Endothelial cell (in vitro differentiated cells): ENCODE data around the gene HEMGN. TPM values are rescaled to one million over a fixed set of nuclear protein-coding genes. Genes with fewer than 3 reads are reported as not detected.
A peak's percentile ranks its signal among the peaks of the same experiment; 100 is the strongest.

Experiments
- DNase-seq: peaks from one replicate; pipeline ENCODE4 v3.0.0; 2021; ENCODE audit warnings: low spot score
- H3K27ac Mint-ChIP-seq: one replicate; pipeline ENCODE4 v1.8.0; 2021; ENCODE audit warnings: mixed read lengths, inconsistent platforms; ENCODE audit not compliant: unreplicated experiment
- H3K27me3 Mint-ChIP-seq: one replicate; pipeline ENCODE4 v1.8.0; 2021; ENCODE audit warnings: mild to moderate bottlenecking, moderate library complexity, mixed read lengths, inconsistent platforms; ENCODE audit not compliant: unreplicated experiment
- H3K36me3 Mint-ChIP-seq: one replicate; pipeline ENCODE4 v1.8.0; 2021; ENCODE audit warnings: mild to moderate bottlenecking, low read depth, mixed read lengths, inconsistent platforms; ENCODE audit not compliant: unreplicated experiment
- H3K4me1 Mint-ChIP-seq: one replicate; pipeline ENCODE4 v1.8.0; 2021; ENCODE audit warnings: mild to moderate bottlenecking, mixed read lengths, inconsistent platforms; ENCODE audit not compliant: unreplicated experiment
- H3K4me3 Mint-ChIP-seq: one replicate; pipeline ENCODE4 v1.8.0; 2021; ENCODE audit warnings: mild to moderate bottlenecking, mixed read lengths, inconsistent platforms; ENCODE audit not compliant: unreplicated experiment
- H3K9me3 Mint-ChIP-seq: one replicate; pipeline ENCODE4 v1.8.0; 2021; ENCODE audit warnings: mixed read lengths, inconsistent platforms; ENCODE audit not compliant: unreplicated experiment
- CTCF ChIP-seq: fragments of 200-600 bp; sonication (generic); IDR thresholded peaks from one replicate; pipeline ENCODE4 v1.5.0; 2021; ENCODE audit warnings: antibody characterized with exemption; ENCODE audit not compliant: unreplicated experiment
- total RNA-seq: library from RNA; stranded (reverse); fragmentation: NEBNext Ultra II Directional; extraction: Animal tissue kit (Norgen Biotek cat#: 25700); gene quantifications from one replicate; pipeline ENCODE4 v1.2.1, GENCODE V29; 2021; ENCODE audit not compliant: unreplicated experiment

HEMGN gene
- total RNA-seq, 1 donor from 2014 or later, result 0.44 TPM

GRCh38 chr9:97910357-97910756, 27.6 kb downstream of the HEMGN start:
- Mint-ChIP-seq H3K9me3 (no peaks in the 10 kb centered on the region), H3K4me3 (peak overlapping the region; percentile 2), H3K27me3 (no peaks in the 10 kb centered on the region), H3K4me1 (peaks cover 10% of the 10 kb centered on the region), H3K36me3 (peaks cover 22% of the 10 kb centered on the region), H3K27ac (no peak overlapping the region)
- no peak for TF ChIP-seq CTCF
- DNase-seq, result no peak

DNA sequence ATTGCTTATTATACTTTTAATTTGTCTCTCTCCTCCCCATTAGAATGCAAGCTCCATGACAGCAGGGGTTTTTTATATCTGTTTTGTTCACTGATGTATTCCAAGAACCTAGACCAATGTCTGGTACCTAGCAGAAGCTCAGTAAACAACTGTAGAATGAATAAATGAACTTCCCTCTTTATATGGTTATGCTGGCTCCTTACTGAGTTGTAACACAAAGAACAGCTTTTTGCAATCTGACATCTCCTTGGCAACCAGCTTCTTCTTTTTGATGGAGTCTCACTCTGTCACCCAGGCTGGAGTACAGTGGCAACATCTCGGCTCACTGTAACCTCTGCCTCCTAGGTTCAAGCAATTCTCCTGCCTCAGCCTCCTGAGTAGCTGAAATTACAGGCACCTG, 29.3 kb downstream of the HEMGN start:
- Mint-ChIP-seq H3K36me3 (peaks cover 22% of the 10 kb centered on the region), H3K27ac (no peak overlapping the region), H3K4me1 (peaks cover 10% of the 10 kb centered on the region), H3K9me3 (no peaks in the 10 kb centered on the region), H3K4me3 (no peak overlapping the region), H3K27me3 (no peaks in the 10 kb centered on the region)
- TF ChIP-seq CTCF, result no peak
- DNase-seq, result no peak

DNA sequence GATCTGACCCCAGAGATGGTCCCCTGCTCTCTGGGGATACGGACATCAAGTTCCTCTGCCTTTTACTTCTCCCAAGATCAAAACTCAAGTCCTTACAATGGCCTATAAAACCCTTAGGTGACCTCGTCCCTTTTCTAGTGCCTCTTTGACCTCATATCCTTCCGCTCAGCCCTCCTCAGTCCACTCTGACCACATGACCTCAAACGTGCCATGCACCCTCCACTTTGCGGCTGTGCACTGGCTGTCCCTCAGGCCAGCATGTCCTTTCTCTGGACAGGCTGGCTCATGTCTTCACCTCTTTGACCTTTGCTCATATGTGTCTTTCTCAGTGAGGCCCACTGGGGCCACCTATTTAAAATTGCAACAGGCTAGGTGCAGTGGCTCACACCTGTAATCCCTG, 30.3 kb downstream of the HEMGN start:
- no peak for DNase-seq
- H3K9me3 Mint-ChIP-seq, result no peaks in the 10 kb centered on the region
- H3K36me3 Mint-ChIP-seq, result peaks cover 22% of the 10 kb centered on the region
- H3K27me3 Mint-ChIP-seq, result no peaks in the 10 kb centered on the region
- peak overlapping the region; percentile 40 for H3K4me3 Mint-ChIP-seq
- peaks cover 10% of the 10 kb centered on the region for H3K4me1 Mint-ChIP-seq
- H3K27ac Mint-ChIP-seq, result no peak overlapping the region
- TF ChIP-seq CTCF, result no peak

DNA sequence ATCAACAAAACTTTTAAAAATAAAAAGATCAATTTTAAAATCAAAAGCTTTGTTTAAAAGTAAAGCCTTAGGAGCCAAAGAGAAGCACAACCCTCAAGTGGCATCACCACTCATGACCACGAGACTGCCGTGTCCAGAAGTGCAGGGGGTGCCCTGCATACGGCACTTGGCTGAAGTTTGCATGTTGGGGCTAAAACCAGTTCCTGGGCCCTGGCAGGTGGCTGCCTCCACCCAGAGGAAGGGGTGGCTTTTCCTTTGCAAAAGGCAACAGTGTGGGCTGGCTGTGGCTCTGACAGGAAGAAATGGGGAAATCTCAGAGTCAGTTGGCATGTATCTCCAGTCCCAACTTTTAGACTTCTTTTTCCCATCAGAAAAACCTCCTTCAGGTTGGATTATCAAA, 30.9 kb downstream of the HEMGN start:
- no peak for DNase-seq
- peaks cover 10% of the 10 kb centered on the region for H3K4me1 Mint-ChIP-seq
- no peaks in the 10 kb centered on the region for H3K27me3 Mint-ChIP-seq
- no peak overlapping the region for H3K4me3 Mint-ChIP-seq
- H3K36me3 Mint-ChIP-seq, result peaks cover 22% of the 10 kb centered on the region
- H3K27ac Mint-ChIP-seq, result no peak overlapping the region
- no peak for TF ChIP-seq CTCF
- H3K9me3 Mint-ChIP-seq, result no peaks in the 10 kb centered on the region

- Mint-ChIP-seq H3K4me1 (peaks cover 12% of the 10 kb centered on the region), H3K9me3 (no peaks in the 10 kb centered on the region), H3K4me3 (peak overlapping the region; percentile 38), H3K27ac (peak overlapping the region; percentile 8), H3K27me3 (peaks cover 2% of the 10 kb centered on the region), H3K36me3 (peaks cover 22% of the 10 kb centered on the region)
- TF ChIP-seq CTCF, result no peak
- no peak for DNase-seq
These were observed 31.6 kb downstream of the HEMGN start for GRCh38 chr9:97906236-97906831.
